Heart right ventricle (tissue), 16 donors: ENCODE results near the gene EIPR1. TPM values are rescaled to one million over a fixed set of nuclear protein-coding genes. Genes with fewer than 3 reads are reported as not detected.

Experiments
- ATAC-seq, 8 donors: fragments of 200-7000 bp; cut with Tn5 transposase; one replicate each; pipeline ENCODE4 v1.9.1; 2020; ENCODE audit warnings: mild to moderate bottlenecking in 8 of 8, moderate library complexity in 8 of 8, moderate number of reproducible peaks in 1 of 8
- DNase-seq, 2 donors: peaks; one replicate each; pipeline ENCODE4 v3.0.0-alpha.2; 2020
- H3K27ac ChIP-seq, 10 donors: fragments of 200-600 bp; sonication (generic) in 2 of 10; one replicate each; pipeline versions ENCODE4 v1.5.0 to v1.8.0; 2020 to 2022; ENCODE audit warnings: mild to moderate bottlenecking in 3 of 10
- H3K27me3 ChIP-seq, 7 donors: fragments of 200-600 bp; one replicate each; pipeline ENCODE4 v1.8.0; 2021 to 2022; ENCODE audit warnings: mild to moderate bottlenecking in 2 of 7
- H3K36me3 ChIP-seq, 9 donors: fragments of 200-600 bp; sonication (generic) in 1 of 9; one replicate each; pipeline versions ENCODE4 v1.5.0 to v1.8.0; 2020 to 2022; ENCODE audit warnings: mild to moderate bottlenecking in 2 of 9
- H3K4me1 ChIP-seq, 9 donors: fragments of 200-600 bp; sonication (generic) in 1 of 9; one replicate each; pipeline versions ENCODE4 v1.5.0 to v1.8.0; 2020 to 2022; ENCODE audit warnings: mild to moderate bottlenecking in 4 of 9
- H3K4me3 ChIP-seq, 10 donors: fragments of 200-600 bp; sonication (generic) in 2 of 10; one replicate each; pipeline versions ENCODE4 v1.5.0 to v1.8.0; 2020 to 2022; ENCODE audit warnings: mild to moderate bottlenecking in 7 of 10, moderate library complexity in 2 of 10
- H3K9me3 ChIP-seq, 11 donors: fragments of 200-600 bp in 10 of 11; sonication (generic) in 2 of 11; one replicate each; pipeline versions ENCODE4 v1.5.0 to v1.8.0; 2013 to 2022; ENCODE audit warnings: mild to moderate bottlenecking in 2 of 11, control low read depth in 1 of 11, moderate library complexity in 1 of 11
- CTCF ChIP-seq, 9 donors: fragments of 200-600 bp; sonication (generic) in 2 of 9; IDR thresholded peaks; one replicate each; pipeline versions ENCODE4 v1.5.0 to v1.8.0; 2021 to 2022; ENCODE audit warnings: antibody characterized with exemption in 9 of 9, mild to moderate bottlenecking in 5 of 9, moderate library complexity in 1 of 9
- WGBS, 2 donors: extraction: QIAGEN DNeasy Blood & Tissue Kit; methylation state at CpG; one replicate each; pipeline ENCODE4 v1.1.7; 2013; ENCODE audit warnings: inconsistent platforms in 1 of 2; 5-methylcytosine and 5-hydroxymethylcytosine counted together
- intact Hi-C, 10 donors: fragments of 100-400 bp; cut with DNase I; formaldehyde crosslinking; loops; one replicate each; pipeline versions ENCODE4 v1.11.1 to v1.14.2; 2022
- polyA plus RNA-seq, 2 donors: library from polyadenylated mRNA; stranded (reverse); fragments of 200-250 nt; gene quantifications; one replicate each; pipeline ENCODE4 v1.2.3, GENCODE V29; 2013
- total RNA-seq, 10 donors: library from RNA; stranded (reverse); fragmentation: NEBNext Ultra II Directional in 3 of 10; extraction: Animal tissue kit (Norgen Biotek cat#: 25700) in 3 of 10; gene quantifications; one replicate each; pipeline versions ENCODE4 v1.2.1 to v1.2.4, GENCODE V29; 2021 to 2023
- donor health status: Arrhythmogenic right ventricular cardiomyopathy.
- donor health status: ischemic (EF 13 %, LVEDD 7.1; RV severe dilation, severe dysfunction).
- donor health status: healthy with polysubstance abuse.
- donor health status: DM: no; HTN: yes; CAD: no.
- donor health status: DM: no; HTN: no; CAD: no.
- donor health status: ischemic (EF 25% LVEDD 6.9; RV normal size, moderate dysfunction).
- donor health status: ischemic (EF 25% LVEDD 5.7; RV mildly dilated, moderate dysfunction).
- donor health status: healthy.
- donor health status: DM: yes; HTN: yes; CAD: no.
- donor health status: Ischemic cardiomyopathy.
- donor health status: ischemic (EF 35%, LVEDD 5.7; RV mildly dilated, moderate dysfunction).
- donor health status: nonischemic (EF 11% LVEDD 7.7; RV severe dilation, severe dysfunction).
- donor health status: DM: yes; HTN: yes; CAD: no.
- donor health status: PGD.
- donor health status: ischemic (EF 29% LVEDD 5.4; RV normal size, mild dysfunction).
- donor health status: nonischemic (EF 23%, LVEDD 6.1; RV moderate dilation, normal function).

Gene EIPR1
- total and polyA plus RNA-seq, 12 donors, result 6.8 to 22.3 (median 12.0) TPM

- WGBS, 2 donors, result 97 to 98% methylated on average over 10 of the region's 10 CpGs
- TF ChIP-seq CTCF (IDR thresholded peaks at IDR 0.05), result no peak
- Histone ChIP-seq H3K4me1 (no peaks in the 10 kb centered on the region), H3K27ac (no peak overlapping the region), H3K9me3 (no peaks in the 10 kb centered on the region), H3K4me3 (no peak overlapping the region), H3K27me3 (no peaks in the 10 kb centered on the region), H3K36me3 (no peaks in the 10 kb centered on the region)
- DNase-seq (no peak), ATAC-seq (no peak)
- intact Hi-C loops, result loop anchor here in 1 of 10 donors (10.0 kb wide), 1 partner anchor 278 kb away; no protein-coding TSS in a partner anchor
Measured at GRCh38 chr2:3292416-3292815, 85.2 kb downstream of the EIPR1 start.

- H3K4me3 ChIP-seq, result no peak overlapping the region
- TF ChIP-seq CTCF (IDR thresholded peaks at IDR 0.05), result no peak
Measured at GRCh38 chr2:3291750-3292149, 85.9 kb downstream of the EIPR1 start.

GRCh38 chr2:3291113-3291512, 86.5 kb downstream of the EIPR1 start:
- DNase-seq (no peak), ATAC-seq (no peak)
- no peak for TF ChIP-seq CTCF (IDR thresholded peaks at IDR 0.05)
- H3K9me3 ChIP-seq, result no peaks in the 10 kb centered on the region
- no peak overlapping the region for H3K27ac ChIP-seq
- no peaks in the 10 kb centered on the region for H3K36me3 ChIP-seq
- H3K4me1 ChIP-seq, result no peaks in the 10 kb centered on the region
- no peak overlapping the region for H3K4me3 ChIP-seq
- intact Hi-C loops, result loop anchor here in 1 of 10 donors (10.0 kb wide), 1 partner anchor 276 kb away; no protein-coding TSS in a partner anchor
- WGBS, 2 donors, result 96 to 98% methylated on average over 9 of the region's 9 CpGs
- H3K27me3 ChIP-seq, result no peaks in the 10 kb centered on the region

More at GRCh38 chr2:3291750-3292149, 85.9 kb downstream of the EIPR1 start:
- Histone ChIP-seq H3K9me3 (no peaks in the 10 kb centered on the region), H3K36me3 (no peaks in the 10 kb centered on the region), H3K27me3 (no peaks in the 10 kb centered on the region), H3K27ac (no peak overlapping the region), H3K4me1 (no peaks in the 10 kb centered on the region)
- intact Hi-C loops, result loop anchor here in 1 of 10 donors (10.0 kb wide), 1 partner anchor 277 kb away; no protein-coding TSS in a partner anchor
- ATAC-seq (no peak), DNase-seq (no peak)
- 94 to 96% methylated on average over 7 of the region's 7 CpGs for WGBS, 2 donors

GRCh38 chr2:3290655-3291054, 87.0 kb downstream of the EIPR1 start:
- Histone ChIP-seq H3K27me3 (no peaks in the 10 kb centered on the region), H3K4me1 (no peaks in the 10 kb centered on the region), H3K27ac (no peak overlapping the region), H3K9me3 (no peaks in the 10 kb centered on the region), H3K36me3 (no peaks in the 10 kb centered on the region), H3K4me3 (no peak overlapping the region)
- ATAC-seq (no peak), DNase-seq (no peak)
- intact Hi-C loops, result loop anchor here in 1 of 10 donors (10.0 kb wide), 1 partner anchor 276 kb away; no protein-coding TSS in a partner anchor
- TF ChIP-seq CTCF (IDR thresholded peaks at IDR 0.05), result no peak
- 66 to 75% methylated on average over 12 of the region's 12 CpGs for WGBS, 2 donors
